CD4-positive, alpha-beta T cell treated with Interleukin-1 beta for 1 hour (primary cell): ENCODE measurements around the gene NPIPB2.
"Not testable (repeated sequence)": the region's sequence is repeated elsewhere in the genome, so short reads cannot be mapped to it uniquely, and the experiment has no call there.

Experiments
- DNase-seq, 2 donors: peaks; one replicate each; pipeline ENCODE4 v3.0.0-alpha.2; 2020 to 2022

Gene NPIPB2

GRCh38 chr16:11941945-11942344 is at the start of gene NPIPB2:
Gene NPIPB2 (minus strand): TSS chr16:11942045. CDS start chr16:11942045, 0 bp downstream.
- not testable (repeated sequence) for DNase-seq

GRCh38 chr16:11990702-11991390 is 49.0 kb upstream of the NPIPB2 start:
- DNase-seq = no peak

- DNase-seq = no peak
Observed at GRCh38 chr16:11988258-11988978, 46.6 kb upstream of the NPIPB2 start.

GRCh38 chr16:11986521-11987057 is 44.7 kb upstream of the NPIPB2 start:
- DNase-seq = no peak

- DNase-seq = no peak
Observed at GRCh38 chr16:11985250-11985649, 43.4 kb upstream of the NPIPB2 start.

- no peak for DNase-seq
Observed at GRCh38 chr16:11980136-11980844, 38.4 kb upstream of the NPIPB2 start.

GRCh38 chr16:11979013-11979672 is 37.3 kb upstream of the NPIPB2 start:
- no peak for DNase-seq

- no peak for DNase-seq
Observed at GRCh38 chr16:11978080-11978479, 36.2 kb upstream of the NPIPB2 start.

- no peak for DNase-seq
Observed at GRCh38 chr16:11977376-11978041, 35.7 kb upstream of the NPIPB2 start.

- DNase-seq = no peak
Observed at GRCh38 chr16:11976850-11977375, 35.1 kb upstream of the NPIPB2 start.

- DNase-seq = no peak
Observed at GRCh38 chr16:11973070-11973469, 31.2 kb upstream of the NPIPB2 start.

GRCh38 chr16:11972128-11972527 is 30.3 kb upstream of the NPIPB2 start:
- no peak for DNase-seq

- not testable (repeated sequence) for DNase-seq
Observed at GRCh38 chr16:11970292-11970691, 28.4 kb upstream of the NPIPB2 start.

- DNase-seq = no peak
Observed at GRCh38 chr16:11968577-11968976, 26.7 kb upstream of the NPIPB2 start.

GRCh38 chr16:11967195-11967911 is 25.5 kb upstream of the NPIPB2 start:
- DNase-seq = no peak

GRCh38 chr16:11966173-11966572 is 24.3 kb upstream of the NPIPB2 start:
- DNase-seq = no peak

- no peak for DNase-seq
Observed at GRCh38 chr16:11964761-11965551, 23.1 kb upstream of the NPIPB2 start, which contains the start of gene TNFRSF17. Gene TNFRSF17 (plus strand): TSS chr16:11965210. CDS start chr16:11965325, 115 bp downstream.

- DNase-seq = no peak
Observed at GRCh38 chr16:11963706-11964105, 21.9 kb upstream of the NPIPB2 start.

GRCh38 chr16:11962978-11963377 is 21.1 kb upstream of the NPIPB2 start:
- DNase-seq = not testable (repeated sequence)

GRCh38 chr16:11962457-11962856 is 20.6 kb upstream of the NPIPB2 start:
- not testable (repeated sequence) for DNase-seq
